ENCODE results near the gene PBX4. TPM values are rescaled to one million over a fixed set of nuclear protein-coding genes. Genes with fewer than 3 reads are reported as not detected.

PBX4 gene
- total RNA-seq, 1 experiment from 2014 or later, result not detected

DNA sequence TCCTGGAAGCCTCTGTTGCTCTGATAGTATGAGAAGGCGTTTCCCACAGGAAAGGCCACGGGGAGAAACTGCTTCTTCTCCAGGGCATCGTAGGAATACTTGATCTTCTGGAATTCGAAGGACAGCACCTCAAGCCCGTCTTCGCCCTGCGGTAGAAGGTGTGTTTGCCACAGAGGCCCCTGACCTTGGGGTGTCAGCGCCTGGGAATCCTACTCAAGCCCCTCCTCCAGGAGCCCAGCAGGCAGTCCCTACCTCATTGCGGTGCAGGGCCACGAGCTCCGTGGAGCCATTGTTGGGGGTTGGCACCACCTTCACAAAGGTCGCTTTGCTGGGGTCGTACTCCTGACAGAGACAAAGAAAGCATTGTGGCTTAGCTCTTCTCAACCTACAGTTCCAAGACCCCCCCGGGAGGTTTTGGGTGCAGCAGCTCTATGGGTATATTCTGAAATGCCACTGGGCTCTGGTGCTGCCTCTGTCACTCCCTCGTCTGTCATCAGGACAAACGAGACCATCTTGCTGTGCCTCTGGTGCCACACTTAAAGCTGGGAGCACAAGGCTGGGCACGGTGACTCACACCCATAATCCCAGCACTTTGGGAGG lies 41.3 kb upstream of the PBX4 start:
- H4K20me1 ChIP-seq (ENCODE audit: insufficient read depth, low read depth, low read length), result peaks cover 34% of the 10 kb centered on the region
- H3K27me3 ChIP-seq (ENCODE audit: low read length), result no peaks in the 10 kb centered on the region
- H3K9ac ChIP-seq (ENCODE audit: low read length), result no peak overlapping the region
- H3K36me3 ChIP-seq (ENCODE audit: insufficient read depth, low read length), result peaks cover 34% of the 10 kb centered on the region
- H3K4me1 ChIP-seq (ENCODE audit: low read length), result peaks cover 20% of the 10 kb centered on the region
- no peaks in the 10 kb centered on the region for H3K9me2 ChIP-seq (replicated peaks; ENCODE audit: insufficient read depth, low read length)
- H3K9me3 ChIP-seq (ENCODE audit: low read length), result no peaks in the 10 kb centered on the region
- no peak for DNase-seq
- no peak overlapping the region for H3K4me2 ChIP-seq (ENCODE audit: low read depth, low read length, poor library complexity, severe bottlenecking)
- H2AFZ ChIP-seq (ENCODE audit: low read length), result no peak overlapping the region
- peaks cover 44% of the 10 kb centered on the region for H3K79me2 ChIP-seq (ENCODE audit: low read length)
- no peak overlapping the region for H3K27ac ChIP-seq (ENCODE audit: low read length)
- no peak overlapping the region for H3K4me3 ChIP-seq (ENCODE audit: low read length)

DNA sequence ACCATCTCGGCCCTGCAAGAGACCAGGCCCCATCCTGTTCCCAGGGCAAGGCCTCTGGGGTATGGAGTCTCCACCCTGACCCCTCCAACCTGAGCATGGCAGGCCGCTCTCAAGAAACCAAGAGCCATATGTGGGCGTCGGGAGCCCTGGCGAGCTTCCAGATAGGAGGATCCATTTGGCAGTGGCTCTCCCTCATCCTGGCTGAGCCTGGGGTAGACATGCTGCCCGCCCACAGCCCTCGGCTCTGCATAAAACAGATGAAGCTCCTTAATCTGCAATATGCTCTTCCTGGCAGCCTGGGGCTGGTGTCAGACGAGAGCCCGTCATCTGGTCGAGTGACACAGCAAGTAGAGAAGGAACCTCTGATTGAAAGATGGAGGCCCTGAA lies 38.9 kb upstream of the PBX4 start:
- Histone ChIP-seq H3K36me3 (ENCODE audit: insufficient read depth, low read length) (peaks cover 40% of the 10 kb centered on the region), H3K9me3 (ENCODE audit: low read length) (no peaks in the 10 kb centered on the region), H2AFZ (ENCODE audit: low read length) (no peak overlapping the region), H4K20me1 (ENCODE audit: insufficient read depth, low read depth, low read length) (peaks cover 32% of the 10 kb centered on the region), H3K9me2 (replicated peaks; ENCODE audit: insufficient read depth, low read length) (no peaks in the 10 kb centered on the region), H3K4me3 (ENCODE audit: low read length) (no peak overlapping the region), H3K4me2 (ENCODE audit: low read depth, low read length, poor library complexity, severe bottlenecking) (no peak overlapping the region), H3K79me2 (ENCODE audit: low read length) (peaks cover 35% of the 10 kb centered on the region), H3K27ac (ENCODE audit: low read length) (no peak overlapping the region), H3K9ac (ENCODE audit: low read length) (no peak overlapping the region), H3K4me1 (ENCODE audit: low read length) (peaks cover 17% of the 10 kb centered on the region), H3K27me3 (ENCODE audit: low read length) (no peaks in the 10 kb centered on the region)
- DNase-seq, result no peak

DNA sequence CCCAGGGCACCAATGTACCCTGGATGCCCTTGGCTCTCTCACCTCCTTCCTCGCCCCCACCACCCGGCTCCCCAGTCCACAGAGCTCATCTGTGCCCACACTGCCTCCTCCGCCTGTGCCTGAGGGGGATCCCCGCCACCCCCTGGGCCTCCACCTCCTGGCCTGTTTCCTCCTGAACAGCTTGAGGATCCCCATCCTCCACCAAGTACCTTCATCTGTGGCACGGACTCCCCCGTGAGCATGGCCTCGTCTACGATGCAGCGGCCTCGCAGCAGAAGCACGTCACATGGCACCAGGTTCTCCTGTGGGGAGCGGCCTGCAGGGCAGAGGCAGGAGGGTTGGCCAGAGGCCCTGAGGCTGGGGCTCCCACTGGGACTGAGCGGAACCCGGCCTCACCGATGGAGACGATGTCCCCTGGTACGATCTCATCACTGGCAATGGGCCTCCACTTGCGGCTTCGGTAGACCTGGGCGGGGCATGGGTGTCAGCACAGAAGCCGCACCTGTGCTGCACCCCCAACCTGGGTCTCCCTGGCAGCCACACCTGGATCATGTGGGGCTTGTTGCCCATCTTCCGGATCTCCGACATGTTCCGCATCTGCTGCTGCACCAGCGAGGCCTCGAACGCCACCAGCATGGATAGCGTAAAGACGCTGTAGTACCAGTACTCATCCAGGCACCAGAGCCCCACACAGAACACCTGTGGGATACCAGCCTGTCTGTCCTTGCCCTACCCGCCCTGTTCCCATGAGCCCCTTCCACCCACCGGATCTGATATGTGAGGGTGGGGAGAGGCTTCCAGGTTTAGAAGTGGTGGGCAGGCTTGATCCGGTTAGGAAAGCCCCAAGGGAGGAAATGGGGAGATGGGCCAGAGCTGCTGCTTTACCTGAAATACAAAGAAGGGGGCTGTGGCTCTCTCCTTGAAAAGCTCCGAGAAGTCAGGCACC lies 38.2 kb upstream of the PBX4 start:
- H3K4me1 ChIP-seq (ENCODE audit: low read length), result peaks cover 15% of the 10 kb centered on the region
- H3K27ac ChIP-seq (ENCODE audit: low read length), result no peak overlapping the region
- no peaks in the 10 kb centered on the region for H3K9me3 ChIP-seq (ENCODE audit: low read length)
- no peaks in the 10 kb centered on the region for H3K9me2 ChIP-seq (replicated peaks; ENCODE audit: insufficient read depth, low read length)
- H3K4me2 ChIP-seq (ENCODE audit: low read depth, low read length, poor library complexity, severe bottlenecking), result no peak overlapping the region
- no peaks in the 10 kb centered on the region for H3K27me3 ChIP-seq (ENCODE audit: low read length)
- no peak overlapping the region for H2AFZ ChIP-seq (ENCODE audit: low read length)
- H3K4me3 ChIP-seq (ENCODE audit: low read length), result no peak overlapping the region
- H3K36me3 ChIP-seq (ENCODE audit: insufficient read depth, low read length), result peaks cover 44% of the 10 kb centered on the region
- no peak overlapping the region for H3K9ac ChIP-seq (ENCODE audit: low read length)
- DNase-seq, result no peak
- H3K79me2 ChIP-seq (ENCODE audit: low read length), result peaks cover 28% of the 10 kb centered on the region
- H4K20me1 ChIP-seq (ENCODE audit: insufficient read depth, low read depth, low read length), result peaks cover 28% of the 10 kb centered on the region

DNA sequence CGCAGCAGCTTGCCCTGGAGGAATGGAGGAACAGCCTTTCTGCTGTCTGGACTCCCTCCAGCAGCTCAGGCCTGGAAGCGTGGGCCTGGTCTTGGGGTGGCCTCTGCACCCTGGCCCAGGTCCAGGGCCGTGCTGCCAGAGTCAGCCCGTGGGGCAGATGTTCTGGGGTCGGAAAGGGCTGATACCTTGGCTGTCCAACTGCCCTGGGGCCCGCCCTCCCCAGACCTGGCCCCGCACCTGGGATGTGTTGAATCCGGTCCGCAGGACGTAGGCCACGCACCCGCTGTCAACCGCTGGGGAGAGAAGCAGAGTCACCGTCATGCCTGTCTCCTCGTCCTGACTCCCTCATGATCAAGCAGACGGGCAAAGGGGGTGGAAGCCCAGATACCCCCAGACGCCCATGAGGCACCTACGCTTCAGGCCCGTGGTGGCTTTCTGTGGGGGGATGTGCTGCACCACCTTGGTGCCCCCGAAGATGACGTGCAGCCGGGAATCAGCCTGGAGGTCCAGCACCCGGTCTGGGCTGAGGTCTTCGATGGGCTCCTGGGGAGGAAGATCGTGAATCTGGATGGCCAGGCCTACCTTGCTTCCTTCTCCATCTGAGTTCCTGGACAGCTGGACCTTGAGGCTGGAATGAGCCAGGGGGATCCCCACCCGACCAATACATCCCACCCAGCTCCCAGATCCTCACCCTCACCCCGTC lies 37.3 kb upstream of the PBX4 start:
- Histone ChIP-seq H4K20me1 (ENCODE audit: insufficient read depth, low read depth, low read length) (peaks cover 19% of the 10 kb centered on the region), H3K36me3 (ENCODE audit: insufficient read depth, low read length) (peaks cover 36% of the 10 kb centered on the region), H3K4me3 (ENCODE audit: low read length) (no peak overlapping the region), H3K27ac (ENCODE audit: low read length) (no peak overlapping the region), H3K9me2 (replicated peaks; ENCODE audit: insufficient read depth, low read length) (no peaks in the 10 kb centered on the region), H3K4me1 (ENCODE audit: low read length) (peaks cover 7% of the 10 kb centered on the region), H3K27me3 (ENCODE audit: low read length) (no peaks in the 10 kb centered on the region), H3K79me2 (ENCODE audit: low read length) (peaks cover 19% of the 10 kb centered on the region), H3K4me2 (ENCODE audit: low read depth, low read length, poor library complexity, severe bottlenecking) (no peak overlapping the region), H2AFZ (ENCODE audit: low read length) (no peak overlapping the region), H3K9ac (ENCODE audit: low read length) (no peak overlapping the region), H3K9me3 (ENCODE audit: low read length) (no peaks in the 10 kb centered on the region)
- no peak for DNase-seq

DNA sequence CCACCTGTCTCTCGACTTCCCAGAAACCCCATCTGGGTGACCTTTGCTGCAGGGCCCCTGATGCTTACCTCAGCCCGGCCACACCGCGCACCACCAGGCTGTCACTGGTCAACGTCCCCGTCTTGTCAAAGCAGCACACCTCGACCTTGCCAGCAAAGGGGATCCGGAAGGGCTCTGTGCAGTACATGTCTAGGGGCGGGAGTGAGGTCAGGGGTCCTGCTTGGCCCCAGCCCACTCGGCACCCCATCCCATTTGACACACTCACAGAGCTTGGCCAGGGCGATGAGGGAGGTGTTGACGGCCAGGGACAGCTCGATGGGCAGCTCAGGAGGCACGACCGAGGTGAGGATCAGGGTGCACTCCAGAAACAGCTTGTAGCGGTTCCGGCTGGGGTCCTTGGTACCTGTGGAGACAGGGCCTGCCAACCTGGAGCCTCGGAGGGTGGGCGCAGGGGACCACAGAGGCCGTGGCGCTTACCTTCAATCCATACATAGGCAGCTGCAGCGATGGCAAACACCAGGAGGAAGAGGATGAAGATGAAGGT lies 36.6 kb upstream of the PBX4 start:
- Histone ChIP-seq H3K4me3 (ENCODE audit: low read length) (no peak overlapping the region), H3K27ac (ENCODE audit: low read length) (no peak overlapping the region), H3K4me2 (ENCODE audit: low read depth, low read length, poor library complexity, severe bottlenecking) (no peak overlapping the region), H3K4me1 (ENCODE audit: low read length) (peaks cover 7% of the 10 kb centered on the region), H4K20me1 (ENCODE audit: insufficient read depth, low read depth, low read length) (peaks cover 18% of the 10 kb centered on the region), H3K9me3 (ENCODE audit: low read length) (no peaks in the 10 kb centered on the region), H3K9me2 (replicated peaks; ENCODE audit: insufficient read depth, low read length) (no peaks in the 10 kb centered on the region), H3K79me2 (ENCODE audit: low read length) (peaks cover 14% of the 10 kb centered on the region), H3K36me3 (ENCODE audit: insufficient read depth, low read length) (peaks cover 36% of the 10 kb centered on the region), H3K9ac (ENCODE audit: low read length) (no peak overlapping the region), H2AFZ (ENCODE audit: low read length) (no peak overlapping the region), H3K27me3 (ENCODE audit: low read length) (no peaks in the 10 kb centered on the region)
- no peak for DNase-seq

DNA sequence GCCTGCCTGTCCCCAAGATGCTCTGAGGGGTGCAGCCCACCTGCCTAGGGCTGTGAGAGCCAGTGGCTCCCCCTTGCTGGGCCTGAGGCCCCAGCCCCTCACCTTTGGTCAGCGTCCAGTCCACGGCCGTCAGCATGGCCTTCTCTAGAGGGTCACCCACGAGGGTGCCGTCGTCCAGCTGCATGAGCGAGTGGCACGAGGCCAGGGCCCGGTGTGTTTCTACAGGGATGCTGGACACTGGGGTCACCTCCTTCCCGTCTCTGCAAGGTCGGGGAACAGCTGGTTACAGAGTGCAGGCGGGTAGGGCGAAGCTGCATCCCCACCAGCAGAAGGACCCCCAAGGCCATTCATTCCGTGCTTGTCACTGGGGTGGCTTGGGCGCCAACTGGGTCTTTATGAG lies 36.0 kb upstream of the PBX4 start:
- H3K4me1 ChIP-seq (ENCODE audit: low read length), result peaks cover 7% of the 10 kb centered on the region
- no peaks in the 10 kb centered on the region for H3K9me3 ChIP-seq (ENCODE audit: low read length)
- no peaks in the 10 kb centered on the region for H3K27me3 ChIP-seq (ENCODE audit: low read length)
- no peak overlapping the region for H3K4me3 ChIP-seq (ENCODE audit: low read length)
- H3K9ac ChIP-seq (ENCODE audit: low read length), result no peak overlapping the region
- H3K27ac ChIP-seq (ENCODE audit: low read length), result no peak overlapping the region
- H3K9me2 ChIP-seq (replicated peaks; ENCODE audit: insufficient read depth, low read length), result no peaks in the 10 kb centered on the region
- peaks cover 11% of the 10 kb centered on the region for H4K20me1 ChIP-seq (ENCODE audit: insufficient read depth, low read depth, low read length)
- no peak for DNase-seq
- no peak overlapping the region for H2AFZ ChIP-seq (ENCODE audit: low read length)
- peaks cover 33% of the 10 kb centered on the region for H3K36me3 ChIP-seq (ENCODE audit: insufficient read depth, low read length)
- H3K4me2 ChIP-seq (ENCODE audit: low read depth, low read length, poor library complexity, severe bottlenecking), result no peak overlapping the region
- peaks cover 7% of the 10 kb centered on the region for H3K79me2 ChIP-seq (ENCODE audit: low read length)

DNA sequence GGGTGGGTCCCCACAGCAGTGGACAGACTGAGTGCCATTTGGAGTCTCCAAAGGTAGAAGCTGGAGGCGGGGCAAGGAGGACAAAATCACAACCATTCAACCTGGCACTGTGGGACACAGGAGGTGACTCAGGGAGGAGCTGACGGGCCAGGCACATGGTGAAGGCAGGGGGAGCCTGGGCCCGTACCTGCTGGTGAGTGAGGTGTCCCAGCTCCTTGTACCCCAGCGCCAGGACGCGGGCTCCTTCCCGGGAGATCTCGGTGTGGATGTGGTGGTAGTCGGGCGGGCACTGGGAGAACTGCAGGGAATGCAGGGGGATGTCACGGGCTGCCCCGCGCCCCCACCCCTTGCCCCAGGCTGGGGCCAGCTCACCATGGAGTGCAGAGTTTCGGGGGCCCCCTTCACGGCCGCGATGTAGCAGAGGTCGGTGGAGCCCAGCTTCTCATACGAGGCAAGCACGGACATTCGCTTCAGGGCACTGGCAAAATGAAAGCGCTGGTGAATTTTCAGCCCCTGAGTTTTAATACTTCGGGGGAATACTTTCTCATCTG lies 35.2 kb upstream of the PBX4 start:
- Histone ChIP-seq H3K4me3 (ENCODE audit: low read length) (no peak overlapping the region), H3K36me3 (ENCODE audit: insufficient read depth, low read length) (peaks cover 28% of the 10 kb centered on the region), H3K27ac (ENCODE audit: low read length) (no peak overlapping the region), H3K79me2 (ENCODE audit: low read length) (peaks cover 6% of the 10 kb centered on the region), H3K9ac (ENCODE audit: low read length) (no peak overlapping the region), H3K4me1 (ENCODE audit: low read length) (peaks cover 7% of the 10 kb centered on the region), H2AFZ (ENCODE audit: low read length) (no peak overlapping the region), H3K9me2 (replicated peaks; ENCODE audit: insufficient read depth, low read length) (no peaks in the 10 kb centered on the region), H3K27me3 (ENCODE audit: low read length) (no peaks in the 10 kb centered on the region), H3K4me2 (ENCODE audit: low read depth, low read length, poor library complexity, severe bottlenecking) (no peak overlapping the region), H4K20me1 (ENCODE audit: insufficient read depth, low read depth, low read length) (peaks cover 11% of the 10 kb centered on the region), H3K9me3 (ENCODE audit: low read length) (no peaks in the 10 kb centered on the region)
- no peak for DNase-seq
